Measurements from ENCODE around the gene PCED1A. TPM values are rescaled to one million over a fixed set of nuclear protein-coding genes. Genes with fewer than 3 reads are reported as not detected.

PCED1A gene
- total and polyA plus RNA-seq, 2 of the 13 experiments (the other 11 are each of a cell fraction or from before 2014, with no cell fraction given) = 40.1 to 84.2 TPM

GRCh38 chr20:2812189-2812588 lies 28.3 kb downstream of the PCED1A start:
- no peak for FAIRE-seq

More at GRCh38 chr20:2812189-2812588, 28.3 kb downstream of the PCED1A start:
- no peak overlapping the region for H3K27ac ChIP-seq (ENCODE audit: extremely low read length, insufficient read depth, low read length)
- intact Hi-C loops (cut with micrococcal nuclease; ENCODE audit: unreplicated experiment) = no loop called here
- TF ChIP-seq POLR2G (IDR thresholded peaks at IDR 0.05; ENCODE audit: low read depth, low read length) (no peak), TRIM24 (CRISPR knock-in tag; IDR thresholded peaks at IDR 0.05) (no peak), EHMT2 (IDR thresholded peaks at IDR 0.05; ENCODE audit: borderline replicate concordance, low read depth, low read length) (no peak), ZNF562 (CRISPR knock-in tag; IDR thresholded peaks at IDR 0.05; ENCODE audit: borderline replicate concordance) (no peak), RAD51 (IDR thresholded peaks at IDR 0.05; ENCODE audit: borderline replicate concordance) (no peak), ZNF703 (CRISPR knock-in tag; IDR thresholded peaks at IDR 0.05; ENCODE audit: borderline replicate concordance) (no peak), RNF2 (conservative IDR thresholded peaks at IDR 0.05; ENCODE audit: low read depth) (no peak), THAP9 (CRISPR knock-in tag; IDR thresholded peaks at IDR 0.05; ENCODE audit: borderline replicate concordance) (no peak)
- DNase-seq (ENCODE audit: low spot score) (no peak), ATAC-seq (no peak)
- H3K4me3 ChIP-seq (replicated peaks in 1 of 3; ENCODE audit: insufficient read depth in 1 of 3, low read depth in 2 of 3, low read length in 3 of 3) = no peak overlapping the region
- no peaks in the 10 kb centered on the region for H4K20me1 ChIP-seq (ENCODE audit: insufficient read depth, low read length)
- no TSS peak for BruUV-seq (replicated peaks)
- no peak overlapping the region for H3K4me2 ChIP-seq (ENCODE audit: low read depth, low read length)
- no peaks in the 10 kb centered on the region for H3K36me3 ChIP-seq (replicated peaks in 1 of 2; ENCODE audit: control insufficient read depth in 1 of 2, insufficient read depth in 2 of 2, low read length in 2 of 2)
- H2AFZ ChIP-seq (ENCODE audit: low read length) = no peak overlapping the region
- no peaks in the 10 kb centered on the region for H3K4me1 ChIP-seq (ENCODE audit: insufficient read depth, low read length)
- no peak overlapping the region for H3K9ac ChIP-seq (ENCODE audit: insufficient read depth, low read depth, low read length)
- peaks cover 0 to 59% of the 10 kb centered on the region in 2 experiments; a peak in 4 of 5 replicates for H3K27me3 ChIP-seq (ENCODE audit: control insufficient read depth in 1 of 2, insufficient read depth in 2 of 2, low read length in 2 of 2)
- 0 out of 2 replicates have a peak, but pooled peaks cover 5% of the 10 kb centered on the region for H3K9me3 ChIP-seq (ENCODE audit: low read length)
- POLR2A ChIA-PET = no interaction called here
- WGBS (ENCODE audit: low lambda C conversion rate) = 27% methylated on average over 3 of the region's 3 CpGs
- CTCF ChIA-PET (ENCODE audit: low intra/inter-chr PET ratio, low total read pairs) = no interaction called here
- in situ Hi-C loops (cut with HindIII; ENCODE audit: extremely low pct_ligation_motif_present, low pct_unique_long_range_greater_than_20kb) = no loop called here
- H3K79me2 ChIP-seq (ENCODE audit: insufficient read depth, low read length) = no peaks in the 10 kb centered on the region

Measured in HepG2 (cell line).